Ectodermal cell (in vitro differentiated cells): ENCODE results near the gene HDHD5. TPM values are rescaled to one million over a fixed set of nuclear protein-coding genes. Genes with fewer than 3 reads are reported as not detected.

Experiments used
- H3K27ac ChIP-seq: 2 replicates; pipeline ENCODE4 v1.7.0; 2013; ENCODE audit warnings: mild to moderate bottlenecking, low read depth, low read length; ENCODE audit not compliant: insufficient read depth, poor library complexity, severe bottlenecking
- H3K27me3 ChIP-seq: 2 replicates; pipeline ENCODE4 v1.7.0; 2013; ENCODE audit warnings: mild to moderate bottlenecking, low read length; ENCODE audit not compliant: insufficient read depth, control insufficient read depth, poor library complexity, severe bottlenecking
- H3K36me3 ChIP-seq: one replicate; pipeline ENCODE4 v1.7.0; 2013; ENCODE audit warnings: low read length; ENCODE audit not compliant: control insufficient read depth, insufficient read depth
- H3K4me1 ChIP-seq: one replicate; pipeline ENCODE4 v1.7.0; 2013; ENCODE audit warnings: low read length; ENCODE audit not compliant: control insufficient read depth, insufficient read depth
- H3K4me3 ChIP-seq: 2 replicates; pipeline ENCODE4 v1.7.0; 2013; ENCODE audit warnings: low read depth, low read length, control low read depth; ENCODE audit not compliant: insufficient read depth
- H3K9me3 ChIP-seq: 2 replicates; pipeline ENCODE4 v1.7.0; 2013; ENCODE audit warnings: mild to moderate bottlenecking, low read length, moderate library complexity; ENCODE audit not compliant: control insufficient read depth
- WGBS, 2 experiments: methylation state at CpG; one replicate each; pipeline ENCODE4 v1.1.7; 2013; ENCODE audit warnings: missing lambda C conversion rate in 2 of 2; 5-methylcytosine and 5-hydroxymethylcytosine counted together
- polyA plus RNA-seq, 4 experiments: library from polyadenylated mRNA; stranded (reverse); fragments of 50-300 nt; gene quantifications; one replicate each; pipeline ENCODE4 v1.2.3, GENCODE V29; 2013

The HDHD5 gene
- polyA plus RNA-seq (2013, experiment 1 of 4), result 50.5 TPM
- 44.3 TPM for polyA plus RNA-seq (2013, experiment 2 of 4)
- polyA plus RNA-seq (2013, experiment 3 of 4), result 35.7 TPM
- polyA plus RNA-seq (2013, experiment 4 of 4), result 38.1 TPM

DNA sequence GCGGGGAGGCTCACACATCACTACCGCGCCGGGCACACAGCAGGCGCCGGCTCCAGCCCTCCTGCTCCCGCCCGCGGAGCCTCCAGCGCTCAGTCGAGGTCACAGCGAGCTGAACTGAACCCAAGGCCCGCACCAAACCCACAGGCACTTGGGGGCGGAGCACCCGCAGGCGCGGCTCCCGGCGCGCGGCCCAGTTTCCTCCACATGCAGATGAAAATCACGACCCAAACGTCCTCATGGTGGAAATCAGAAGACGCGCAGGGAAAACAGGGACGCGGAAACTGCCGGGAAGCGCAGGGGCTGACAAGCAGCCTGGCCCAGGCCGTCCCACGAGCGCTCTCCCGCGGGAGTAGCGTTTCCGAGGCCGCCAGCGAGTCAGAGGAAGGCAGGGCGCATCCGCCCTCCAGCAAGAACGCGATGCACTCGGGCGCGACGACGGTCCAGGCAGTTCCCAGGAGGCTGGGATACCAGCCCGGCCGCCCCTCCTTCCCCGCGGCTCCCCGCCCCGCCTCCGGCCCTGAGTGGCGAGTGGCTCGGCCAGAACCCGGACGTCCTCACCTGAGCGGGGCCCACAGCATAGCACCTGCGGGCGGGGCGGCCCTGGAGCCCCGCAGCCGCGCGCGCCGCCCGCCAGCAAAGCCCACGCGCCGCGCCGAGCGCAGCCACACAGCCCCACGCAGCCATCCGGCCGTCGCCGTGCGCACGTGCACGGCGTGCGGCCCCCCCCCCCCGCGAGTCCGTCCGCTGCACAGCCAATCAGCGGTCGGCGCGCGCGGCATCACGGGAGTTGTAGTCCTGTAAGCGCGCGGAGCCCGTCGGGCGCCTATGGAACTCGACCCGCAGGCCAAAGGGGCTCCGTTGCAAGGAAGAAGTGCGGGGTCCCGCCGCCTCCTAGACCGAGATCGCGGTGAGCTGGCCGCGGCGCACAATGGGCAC lies at the start of gene HDHD5:
Gene HDHD5 (minus strand): TSS at position 710 of the 936 bp plus-strand sequence. CDS start 26 bp downstream, at position 684.
- no peaks in the 10 kb centered on the region for H3K27me3 ChIP-seq
- H3K4me1 ChIP-seq, result no peaks in the 10 kb centered on the region
- peak within 1 kb of the TSS; percentile 1 for H3K27ac ChIP-seq
- peak within 1 kb of the TSS; percentile 45 for H3K4me3 ChIP-seq
- no peaks in the 10 kb centered on the region for H3K9me3 ChIP-seq
- H3K36me3 ChIP-seq, result no peaks in the 10 kb centered on the region
- 1% methylated on average over 113 to 114 of the region's 114 CpGs for WGBS, 2 experiments

DNA sequence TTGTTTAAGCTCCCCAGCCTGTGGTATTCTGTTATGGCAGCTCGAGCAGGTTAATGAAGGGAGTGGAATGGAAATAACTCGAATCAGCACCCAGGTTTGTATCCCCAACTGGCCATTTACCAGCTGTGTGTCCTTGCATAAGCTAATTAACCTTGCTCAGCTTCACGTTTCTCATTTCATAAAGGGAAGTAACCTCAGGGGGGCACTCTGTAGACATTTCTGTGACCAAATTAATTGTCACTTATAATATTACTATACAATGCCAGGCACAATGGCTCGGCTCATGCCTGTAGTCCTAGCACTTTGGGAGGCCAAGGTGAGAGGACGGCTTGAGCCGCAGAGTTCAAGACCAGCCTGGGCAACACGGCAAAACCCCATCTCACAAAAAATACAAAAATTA lies 46.4 kb upstream of the HDHD5 start:
- Histone ChIP-seq H3K4me3 (no peak overlapping the region), H3K9me3 (no peaks in the 10 kb centered on the region), H3K27me3 (no peaks in the 10 kb centered on the region), H3K4me1 (no peaks in the 10 kb centered on the region), H3K36me3 (no peaks in the 10 kb centered on the region), H3K27ac (no peak overlapping the region)
- WGBS, 2 experiments, result 81 to 86% methylated on average over 7 of the region's 7 CpGs

DNA sequence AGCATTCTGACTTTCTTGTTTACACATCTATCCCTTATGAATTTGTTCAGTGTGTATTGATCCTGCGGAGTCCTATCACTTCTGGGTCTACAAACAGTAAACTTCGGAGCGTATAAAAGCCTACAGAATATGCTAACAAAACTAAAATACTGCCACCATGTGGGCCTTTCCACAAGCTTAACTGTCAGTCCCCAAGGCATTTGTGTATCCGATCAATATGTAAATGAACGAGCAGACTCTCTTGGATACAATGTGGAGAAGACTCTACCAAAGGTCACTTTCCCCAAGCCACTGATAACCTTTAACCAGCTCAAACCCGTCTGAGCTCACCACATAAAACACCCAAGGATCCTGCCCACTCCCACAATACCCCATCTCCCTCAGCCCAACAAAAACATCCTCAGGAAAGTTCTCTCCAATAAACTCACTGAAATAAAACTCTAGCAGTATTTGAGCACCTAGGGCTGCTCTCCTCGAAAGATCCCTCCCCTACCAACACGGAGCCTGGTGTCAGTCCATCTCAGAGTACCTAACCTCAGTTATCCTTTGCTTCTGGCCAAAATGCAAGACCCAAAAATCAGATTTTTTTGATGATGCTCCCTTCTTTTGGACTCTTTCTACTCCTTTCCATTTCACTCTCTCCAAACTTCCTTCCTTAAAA lies 42.3 kb upstream of the HDHD5 start:
- Histone ChIP-seq H3K9me3 (no peaks in the 10 kb centered on the region), H3K4me1 (peaks cover 4% of the 10 kb centered on the region), H3K4me3 (no peak overlapping the region), H3K27ac (no peak overlapping the region), H3K27me3 (no peaks in the 10 kb centered on the region), H3K36me3 (no peaks in the 10 kb centered on the region)
- 58 to 69% methylated on average over 8 of the region's 8 CpGs for WGBS, 2 experiments

DNA sequence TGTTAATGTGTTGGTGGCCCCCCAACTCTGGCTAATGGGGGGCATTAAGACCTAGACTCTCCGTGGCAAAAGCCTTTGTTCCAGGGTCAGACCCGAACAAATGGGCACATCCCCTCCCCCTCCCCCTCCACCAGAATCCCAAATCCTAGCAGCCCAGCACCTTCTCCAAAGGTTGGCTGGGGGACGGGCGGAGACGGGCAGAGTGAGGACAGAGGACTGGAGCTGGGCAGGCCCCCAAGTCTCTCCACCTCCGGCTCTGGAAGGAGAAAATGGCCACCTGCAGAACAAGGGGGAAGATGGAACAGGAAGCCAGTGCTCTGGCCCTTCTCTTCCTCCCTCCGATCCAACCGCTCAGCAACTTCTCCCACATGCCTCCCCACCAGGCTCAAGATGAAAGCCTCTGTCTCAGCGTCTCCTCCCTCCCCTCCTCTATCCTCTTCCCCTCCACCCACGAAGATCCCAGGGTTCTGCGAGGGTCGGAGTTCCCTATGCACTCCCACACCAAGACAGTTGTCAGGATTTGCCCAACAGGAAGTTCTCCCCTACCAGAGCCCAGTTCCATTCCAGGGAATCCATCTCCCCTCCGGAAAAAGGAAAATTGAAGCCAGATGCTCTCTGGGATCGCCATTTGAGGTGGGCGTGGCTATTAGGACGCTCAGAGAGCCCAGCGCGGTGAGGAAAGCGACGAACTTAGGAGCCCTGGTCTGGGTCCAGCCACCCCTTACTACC lies 40.1 kb upstream of the HDHD5 start:
- H3K27ac ChIP-seq, result peak overlapping the region; percentile 99
- peak overlapping the region; percentile 45 for H3K4me3 ChIP-seq

DNA sequence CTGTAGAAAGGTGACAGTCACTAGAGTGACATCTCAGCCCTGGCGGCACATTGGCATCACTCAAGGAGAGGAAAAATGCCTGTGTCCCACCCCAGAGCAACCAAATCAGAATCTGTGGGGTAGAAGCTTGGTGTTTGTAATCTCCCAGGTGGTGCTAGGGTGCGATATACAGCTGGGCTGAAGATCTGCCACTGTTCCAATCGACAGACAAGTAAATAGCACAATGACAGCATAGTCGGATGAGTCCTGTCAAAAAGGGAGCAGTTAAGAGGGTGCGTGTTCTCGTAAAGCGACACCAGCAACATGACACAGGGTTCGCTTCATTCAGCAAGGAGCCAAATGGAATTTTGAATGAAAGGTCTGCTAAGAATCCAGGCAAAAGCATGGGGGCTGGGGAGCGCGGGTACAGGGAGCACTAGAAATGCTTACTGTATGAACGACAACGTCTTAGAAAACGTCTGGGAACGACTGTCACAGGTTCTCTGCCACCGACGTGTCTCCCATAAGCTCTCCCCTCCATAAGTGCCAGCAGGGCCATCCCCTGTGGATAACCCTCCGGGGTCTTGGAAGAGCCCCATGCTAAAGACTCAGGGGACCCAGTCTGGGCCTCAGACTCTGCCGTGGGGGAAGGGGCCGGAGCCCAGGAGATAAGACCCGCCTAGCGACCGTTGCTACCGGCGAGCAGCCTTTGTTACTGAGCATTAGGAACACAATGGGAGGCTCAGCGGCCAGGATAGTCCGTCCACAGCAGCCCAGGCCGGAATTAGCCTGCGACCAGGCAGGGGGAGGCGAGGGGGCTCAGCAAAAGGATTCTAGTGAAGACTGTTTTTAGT lies 39.3 kb upstream of the HDHD5 start:
- peak overlapping the region; percentile 45 for H3K4me3 ChIP-seq
- 5% methylated on average over 29 of the region's 29 CpGs for WGBS, 2 experiments

More for the DNA sequence above, 40.1 kb upstream of the HDHD5 start:
- Histone ChIP-seq H3K4me1 (peaks cover 11% of the 10 kb centered on the region), H3K27me3 (no peaks in the 10 kb centered on the region), H3K36me3 (no peaks in the 10 kb centered on the region), H3K9me3 (no peaks in the 10 kb centered on the region)
- WGBS, 2 experiments, result 1 to 2% methylated on average over 20 of the region's 20 CpGs

DNA sequence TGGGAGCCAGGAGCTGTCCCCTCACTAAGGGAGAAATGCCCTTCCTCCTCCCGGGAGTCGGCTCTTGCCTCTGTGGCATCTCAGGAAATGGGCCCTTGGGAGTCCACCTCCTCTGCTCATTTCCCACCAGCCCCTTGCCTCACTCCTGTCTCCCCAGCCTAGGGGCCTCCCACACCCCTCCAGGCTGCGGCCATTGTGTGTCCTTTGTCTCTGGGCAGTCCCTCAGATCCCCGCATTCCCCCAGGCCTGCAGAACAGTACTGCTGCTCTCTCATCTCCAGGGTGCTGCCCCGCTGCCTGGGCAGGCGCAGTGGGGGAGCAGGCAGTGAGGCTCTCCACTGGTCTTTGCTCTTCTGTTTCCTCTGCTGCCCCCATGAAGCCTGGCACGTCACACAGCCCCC lies 35.1 kb upstream of the HDHD5 start:
- no peaks in the 10 kb centered on the region for H3K9me3 ChIP-seq
- 63% methylated on average over 7 of the region's 7 CpGs for WGBS, 2 experiments

More for the DNA sequence above, 39.3 kb upstream of the HDHD5 start:
- Histone ChIP-seq H3K9me3 (no peaks in the 10 kb centered on the region), H3K27me3 (no peaks in the 10 kb centered on the region), H3K27ac (peak overlapping the region; percentile 99), H3K4me1 (peaks cover 16% of the 10 kb centered on the region), H3K36me3 (no peaks in the 10 kb centered on the region)

DNA sequence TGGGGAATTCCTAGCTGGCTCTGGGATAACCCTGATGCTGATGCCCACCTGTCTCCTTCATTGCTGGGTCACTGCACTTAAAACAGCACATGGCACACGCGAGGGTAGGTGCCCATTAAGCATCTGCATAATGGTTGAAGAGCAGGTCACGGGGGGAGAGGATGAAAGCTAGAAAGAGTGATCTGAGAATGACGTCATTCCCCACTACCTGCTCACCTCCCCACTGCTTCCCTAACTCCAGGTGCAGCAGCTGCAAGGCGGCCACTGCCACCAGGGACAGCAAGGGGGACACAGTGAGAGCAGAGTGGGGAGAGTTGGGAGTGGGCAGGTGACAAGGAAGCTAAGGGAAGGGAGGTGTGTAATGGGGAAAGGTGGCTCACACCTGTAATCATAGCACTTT lies 33.1 kb upstream of the HDHD5 start:
- H3K27ac ChIP-seq, result no peak overlapping the region
- no peak overlapping the region for H3K4me3 ChIP-seq
- H3K4me1 ChIP-seq, result peaks cover 12% of the 10 kb centered on the region
- WGBS, 2 experiments, result 96% methylated on average over 5 of the region's 5 CpGs
- no peaks in the 10 kb centered on the region for H3K27me3 ChIP-seq
- H3K36me3 ChIP-seq, result no peaks in the 10 kb centered on the region
- H3K9me3 ChIP-seq, result no peaks in the 10 kb centered on the region

More for the DNA sequence above, 35.1 kb upstream of the HDHD5 start:
- Histone ChIP-seq H3K27ac (no peak overlapping the region), H3K36me3 (no peaks in the 10 kb centered on the region), H3K4me1 (peaks cover 16% of the 10 kb centered on the region), H3K4me3 (no peak overlapping the region), H3K27me3 (no peaks in the 10 kb centered on the region)

DNA sequence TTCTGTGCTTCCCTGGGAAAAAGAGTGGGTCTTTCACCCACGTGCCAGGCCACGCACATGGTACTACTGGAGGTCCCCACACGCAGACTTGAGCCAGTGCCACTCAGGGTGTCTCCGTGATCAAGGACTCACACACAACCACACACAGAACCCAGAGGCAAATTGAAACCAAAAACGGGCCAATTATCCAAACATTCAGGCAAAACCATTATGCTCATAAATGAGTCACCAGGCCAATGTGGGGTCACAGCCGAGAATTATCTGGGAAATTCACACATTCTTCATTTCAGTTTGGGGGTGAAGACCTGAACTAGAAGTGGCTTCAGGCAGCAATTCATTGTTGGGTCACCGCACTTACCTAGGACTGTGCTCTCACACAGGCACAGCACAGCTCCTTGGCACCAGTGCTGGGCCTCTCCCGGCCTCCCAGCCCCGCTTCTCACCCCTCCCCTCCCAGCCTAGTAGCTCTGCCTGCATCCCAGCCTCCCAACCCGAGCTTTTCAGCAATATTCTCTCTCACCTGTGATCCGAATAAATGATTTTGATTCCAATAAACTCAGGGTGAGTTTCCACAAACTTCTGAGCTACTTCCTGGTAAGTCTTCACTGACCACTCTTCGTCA lies 32.2 kb upstream of the HDHD5 start:
- Histone ChIP-seq H3K4me3 (no peak overlapping the region), H3K36me3 (no peaks in the 10 kb centered on the region), H3K9me3 (no peaks in the 10 kb centered on the region), H3K27me3 (no peaks in the 10 kb centered on the region), H3K27ac (no peak overlapping the region), H3K4me1 (peaks cover 12% of the 10 kb centered on the region)
- WGBS, 2 experiments, result 93 to 94% methylated on average over 12 of the region's 12 CpGs

DNA sequence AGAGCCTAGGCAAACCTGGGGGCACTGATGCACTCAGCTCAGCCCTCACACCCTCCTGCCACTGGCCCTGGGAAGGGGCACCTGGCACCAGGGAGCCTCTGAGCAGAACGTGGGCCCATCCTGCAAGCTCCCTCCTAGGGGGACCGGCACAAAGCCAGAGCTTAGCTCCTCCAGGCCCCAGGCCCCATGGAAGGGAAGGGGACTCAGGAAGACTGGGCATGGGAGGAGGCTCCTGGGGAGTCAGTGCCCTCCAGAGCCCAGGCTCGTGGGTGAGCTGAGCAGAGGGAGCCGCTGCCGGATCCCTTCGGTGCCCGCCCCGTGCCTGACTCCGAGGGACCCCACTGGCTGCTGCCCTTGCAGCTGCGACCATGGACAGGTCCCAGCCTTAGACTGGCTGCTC lies 31.6 kb upstream of the HDHD5 start:
- Histone ChIP-seq H3K9me3 (no peaks in the 10 kb centered on the region), H3K36me3 (no peaks in the 10 kb centered on the region), H3K27me3 (no peaks in the 10 kb centered on the region), H3K4me1 (peaks cover 12% of the 10 kb centered on the region), H3K4me3 (no peak overlapping the region), H3K27ac (no peak overlapping the region)
- WGBS, 2 experiments, result 86 to 89% methylated on average over 10 of the region's 10 CpGs
